Mesenchymal stem cell (in vitro differentiated cells and primary cell): ENCODE data around the gene BACE2.

ENCODE experiments used
- DNase-seq: peaks from one replicate; pipeline ENCODE4 v3.0.0-alpha.2; 2013
- H2AFZ ChIP-seq: one replicate; pipeline ENCODE4 v1.6.1; 2013; ENCODE audit warnings: low read depth, mild to moderate bottlenecking, control low read depth, inconsistent platforms, low read length, moderate library complexity
- H2AK5ac ChIP-seq: 2 replicates; pipeline ENCODE4 v1.6.1; 2013; ENCODE audit warnings: low read length, moderate library complexity, mild to moderate bottlenecking, inconsistent platforms; ENCODE audit not compliant: severe bottlenecking
- H2BK120ac ChIP-seq: one replicate; pipeline ENCODE4 v1.6.1; 2013; ENCODE audit warnings: low read depth, mild to moderate bottlenecking, inconsistent platforms, low read length, moderate library complexity
- H2BK12ac ChIP-seq, 2 experiments: one replicate each; pipeline ENCODE4 v1.6.1; 2013; ENCODE audit warnings: inconsistent platforms in 2 of 2, low read length in 2 of 2, mild to moderate bottlenecking in 2 of 2, moderate library complexity in 2 of 2, control low read depth in 1 of 2
- H2BK15ac ChIP-seq: one replicate; pipeline ENCODE4 v1.6.1; 2013; ENCODE audit warnings: mild to moderate bottlenecking, low read depth, inconsistent platforms; ENCODE audit not compliant: poor library complexity, severe bottlenecking
- H2BK5ac ChIP-seq: 2 replicates; pipeline ENCODE4 v1.6.1; 2013; ENCODE audit warnings: low read depth, mild to moderate bottlenecking, low read length, control low read depth, inconsistent platforms; ENCODE audit not compliant: poor library complexity, severe bottlenecking
- H3K14ac ChIP-seq, 2 experiments: one replicate each; pipeline ENCODE4 v1.6.1; 2013; ENCODE audit warnings: inconsistent platforms in 2 of 2, low read length in 2 of 2, control low read depth in 1 of 2, mild to moderate bottlenecking in 1 of 2, moderate library complexity in 1 of 2
- H3K18ac ChIP-seq, 2 experiments: one replicate each; pipeline ENCODE4 v1.6.1; 2013; ENCODE audit warnings: inconsistent platforms in 2 of 2, low read length in 2 of 2, control low read depth in 1 of 2, low read depth in 1 of 2, mild to moderate bottlenecking in 1 of 2
- H3K23ac ChIP-seq, 2 experiments: one replicate each; pipeline ENCODE4 v1.6.1; 2013; ENCODE audit warnings: inconsistent platforms in 2 of 2, low read length in 2 of 2, mild to moderate bottlenecking in 2 of 2, moderate library complexity in 2 of 2, control low read depth in 1 of 2
- H3K27ac ChIP-seq: 2 replicates; pipeline ENCODE4 v1.5.1; 2013; ENCODE audit warnings: mild to moderate bottlenecking, moderate library complexity, low read length, control low read depth, inconsistent platforms; ENCODE audit not compliant: poor library complexity, severe bottlenecking
- H3K27me3 ChIP-seq, 2 experiments: 2 replicates each; pipeline versions ENCODE4 v1.6.1 to v1.7.0; 2013; ENCODE audit warnings: low read length in 2 of 2, mild to moderate bottlenecking in 2 of 2, moderate library complexity in 2 of 2, control low read depth in 1 of 2, inconsistent platforms in 1 of 2; ENCODE audit not compliant: control insufficient read depth in 1 of 2, insufficient read depth in 1 of 2
- H3K36me3 ChIP-seq, 2 experiments: 2 replicates each; pipeline versions ENCODE4 v1.6.1 to v1.7.0; 2013; ENCODE audit warnings: low read length in 2 of 2, control low read depth in 1 of 2, inconsistent platforms in 1 of 2, low read depth in 1 of 2, mild to moderate bottlenecking in 1 of 2; ENCODE audit not compliant: insufficient read depth in 2 of 2, control insufficient read depth in 1 of 2
- H3K4ac ChIP-seq, 2 experiments: one replicate each; pipeline ENCODE4 v1.6.1; 2013; ENCODE audit warnings: inconsistent platforms in 2 of 2, low read length in 2 of 2, mild to moderate bottlenecking in 2 of 2, moderate library complexity in 2 of 2, control low read depth in 1 of 2, low read depth in 1 of 2
- H3K4me1 ChIP-seq: 2 replicates; pipeline ENCODE4 v1.6.1; 2013; ENCODE audit warnings: low read depth, low read length, control low read depth; ENCODE audit not compliant: control insufficient read depth, insufficient read depth
- H3K4me2 ChIP-seq: 2 replicates; pipeline ENCODE4 v1.6.1; 2013; ENCODE audit warnings: low read length, mild to moderate bottlenecking, inconsistent platforms; ENCODE audit not compliant: poor library complexity, severe bottlenecking
- H3K4me3 ChIP-seq, 2 experiments: 2 replicates each; pipeline versions ENCODE4 v1.5.1 to v1.7.0; 2013; ENCODE audit warnings: low read length in 2 of 2, mild to moderate bottlenecking in 2 of 2, control low read depth in 1 of 2, low read depth in 1 of 2; ENCODE audit not compliant: insufficient read depth in 1 of 2
- H3K79me1 ChIP-seq: replicated peaks from 2 replicates; pipeline ENCODE4 v1.6.1; 2013; ENCODE audit warnings: mild to moderate bottlenecking, control low read depth, low read length, inconsistent platforms; ENCODE audit not compliant: poor library complexity, severe bottlenecking
- H3K9ac ChIP-seq: 2 replicates; pipeline ENCODE4 v1.7.0; 2013; ENCODE audit warnings: mild to moderate bottlenecking, low read length, moderate library complexity
- H3K9me3 ChIP-seq: 2 replicates; pipeline ENCODE4 v1.7.0; 2013; ENCODE audit warnings: mild to moderate bottlenecking, low read length; ENCODE audit not compliant: control insufficient read depth
- H4K8ac ChIP-seq: one replicate; pipeline ENCODE4 v1.6.1; 2013; ENCODE audit warnings: inconsistent platforms, mild to moderate bottlenecking, low read length, moderate library complexity
- H4K91ac ChIP-seq: one replicate; pipeline ENCODE4 v1.6.1; 2013; ENCODE audit warnings: mild to moderate bottlenecking, low read length, inconsistent platforms
- WGBS: methylation state at CpG from one replicate; pipeline ENCODE4 v1.1.7; 2013; ENCODE audit warnings: mixed read lengths; 5-methylcytosine and 5-hydroxymethylcytosine counted together

BACE2 gene

GRCh38 chr21:41142051-41142795 lies 25.7 kb upstream of the BACE2 start:
- Histone ChIP-seq H4K91ac (no peak overlapping the region), H3K14ac (no peak overlapping the region), H3K4ac (no peak overlapping the region), H3K4me2 (no peak overlapping the region), H2BK15ac (no peak overlapping the region), H3K36me3 (no peaks in the 10 kb centered on the region), H3K9me3 (no peaks in the 10 kb centered on the region), H2BK12ac (no peak overlapping the region), H3K23ac (no peak overlapping the region), H3K79me1 (no peaks in the 10 kb centered on the region), H3K9ac (peak overlapping the region; percentile 32), H3K18ac (no peak overlapping the region), H3K4me1 (peaks cover 4% of the 10 kb centered on the region), H3K27ac (no peak overlapping the region), H3K27me3 (peaks cover 0 to 56% of the 10 kb centered on the region in 2 experiments), H2BK5ac (no peak overlapping the region), H4K8ac (no peak overlapping the region), H3K4me3 (no peak overlapping the region), H2BK120ac (no peak overlapping the region), H2AK5ac (no peak overlapping the region), H2AFZ (peak overlapping the region; percentile 10)
- no peak for DNase-seq
- 74% methylated on average over 12 of the region's 15 CpGs for WGBS

- H3K23ac ChIP-seq: no peak overlapping the region
- H2BK120ac ChIP-seq: no peak overlapping the region
These were observed 24.2 kb upstream of the BACE2 start for GRCh38 chr21:41143596-41144325.

GRCh38 chr21:41147096-41147978 lies 20.6 kb upstream of the BACE2 start:
- H3K9ac ChIP-seq: no peak overlapping the region
- no peak for DNase-seq
- H2BK12ac ChIP-seq: no peak overlapping the region
- H3K4me1 ChIP-seq: no peaks in the 10 kb centered on the region
- no peak overlapping the region for H3K4me3 ChIP-seq
- WGBS: 54% methylated on average over 13 of the region's 13 CpGs
- no peak overlapping the region for H4K91ac ChIP-seq
- H2BK5ac ChIP-seq: no peak overlapping the region
- H4K8ac ChIP-seq: no peak overlapping the region
- no peak overlapping the region for H2BK15ac ChIP-seq
- H2AK5ac ChIP-seq: no peak overlapping the region
- H3K27ac ChIP-seq: no peak overlapping the region
- H3K14ac ChIP-seq: no peak overlapping the region
- H3K27me3 ChIP-seq: peaks cover 0 to 73% of the 10 kb centered on the region in 2 experiments
- H3K36me3 ChIP-seq: no peaks in the 10 kb centered on the region
- no peak overlapping the region for H2AFZ ChIP-seq
- no peaks in the 10 kb centered on the region for H3K9me3 ChIP-seq
- no peak overlapping the region for H2BK120ac ChIP-seq
- H3K23ac ChIP-seq: no peak overlapping the region
- no peak overlapping the region for H3K18ac ChIP-seq
- no peaks in the 10 kb centered on the region for H3K79me1 ChIP-seq
- no peak overlapping the region for H3K4ac ChIP-seq
- no peak overlapping the region for H3K4me2 ChIP-seq

More at GRCh38 chr21:41143596-41144325, 24.2 kb upstream of the BACE2 start:
- Histone ChIP-seq H3K36me3 (no peaks in the 10 kb centered on the region), H3K4me3 (no peak overlapping the region), H3K14ac (no peak overlapping the region), H2BK5ac (no peak overlapping the region), H3K9ac (no peak overlapping the region), H3K4ac (no peak overlapping the region), H3K27me3 (peaks cover 0 to 54% of the 10 kb centered on the region in 2 experiments), H3K79me1 (no peaks in the 10 kb centered on the region), H3K4me2 (no peak overlapping the region), H3K9me3 (no peaks in the 10 kb centered on the region), H3K18ac (no peak overlapping the region), H3K27ac (no peak overlapping the region), H2BK15ac (no peak overlapping the region), H4K91ac (no peak overlapping the region), H2AK5ac (no peak overlapping the region), H2AFZ (no peak overlapping the region), H4K8ac (no peak overlapping the region), H3K4me1 (peaks cover 4% of the 10 kb centered on the region), H2BK12ac (no peak overlapping the region)
- 66% methylated on average over 10 of the region's 10 CpGs for WGBS
- no peak for DNase-seq

- no peak overlapping the region for H2AK5ac ChIP-seq
- no peak overlapping the region for H3K4me2 ChIP-seq
- 80% methylated on average over 6 of the region's 6 CpGs for WGBS
- H3K4me1 ChIP-seq: no peaks in the 10 kb centered on the region
- no peak overlapping the region for H3K4me3 ChIP-seq
- H4K91ac ChIP-seq: no peak overlapping the region
- no peak overlapping the region for H3K23ac ChIP-seq
- H3K4ac ChIP-seq: no peak overlapping the region
- H3K27me3 ChIP-seq: peaks cover 0 to 73% of the 10 kb centered on the region in 2 experiments
- H3K9me3 ChIP-seq: no peaks in the 10 kb centered on the region
- H3K9ac ChIP-seq: no peak overlapping the region
- DNase-seq: no peak
- no peaks in the 10 kb centered on the region for H3K36me3 ChIP-seq
- H3K79me1 ChIP-seq: no peaks in the 10 kb centered on the region
- H2AFZ ChIP-seq: no peak overlapping the region
- no peak overlapping the region for H2BK120ac ChIP-seq
- H2BK15ac ChIP-seq: no peak overlapping the region
- H3K18ac ChIP-seq: no peak overlapping the region
- no peak overlapping the region for H3K27ac ChIP-seq
- H2BK5ac ChIP-seq: no peak overlapping the region
- H4K8ac ChIP-seq: no peak overlapping the region
- no peak overlapping the region for H2BK12ac ChIP-seq
- H3K14ac ChIP-seq: no peak overlapping the region
These were observed 20.0 kb upstream of the BACE2 start for GRCh38 chr21:41147979-41148355.
